Measurements from ENCODE around the gene STAT4. TPM values are rescaled to one million over a fixed set of nuclear protein-coding genes. Genes with fewer than 3 reads are reported as not detected.

The STAT4 gene
- total RNA-seq, 1 donor from 2014 or later, result 1.0 TPM

DNA sequence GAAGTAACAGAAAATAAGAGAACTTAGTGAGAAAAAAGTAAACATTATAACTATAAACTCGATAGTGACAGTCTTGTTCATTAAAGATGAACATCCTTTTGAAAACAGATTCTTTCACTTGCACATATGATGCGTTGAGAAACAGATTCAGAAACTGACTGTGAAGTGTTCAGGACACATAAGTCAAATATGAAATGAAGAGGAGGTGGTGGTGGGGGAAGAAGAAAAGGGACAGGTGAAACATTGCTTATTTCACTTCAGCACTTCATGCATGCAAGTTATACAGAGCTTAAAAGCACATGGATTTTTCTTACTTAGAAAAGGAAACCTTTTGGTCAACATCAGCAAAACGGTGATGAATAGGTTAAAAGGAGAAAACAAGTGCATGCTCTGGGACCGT is 42.5 kb downstream of the STAT4 start:
- DNase-seq (ENCODE audit: low read depth, low spot score), result no peak
- Mint-ChIP-seq H3K36me3 (ENCODE audit: low read depth) (no peaks in the 10 kb centered on the region), H3K9me3 (no peaks in the 10 kb centered on the region), H3K4me1 (no peaks in the 10 kb centered on the region), H3K4me3 (no peak overlapping the region), H3K27me3 (ENCODE audit: low read depth) (no peaks in the 10 kb centered on the region), H3K27ac (ENCODE audit: unreplicated experiment) (no peak overlapping the region)
- no peak for TF ChIP-seq CTCF (conservative IDR thresholded peaks at IDR 0.05)

DNA sequence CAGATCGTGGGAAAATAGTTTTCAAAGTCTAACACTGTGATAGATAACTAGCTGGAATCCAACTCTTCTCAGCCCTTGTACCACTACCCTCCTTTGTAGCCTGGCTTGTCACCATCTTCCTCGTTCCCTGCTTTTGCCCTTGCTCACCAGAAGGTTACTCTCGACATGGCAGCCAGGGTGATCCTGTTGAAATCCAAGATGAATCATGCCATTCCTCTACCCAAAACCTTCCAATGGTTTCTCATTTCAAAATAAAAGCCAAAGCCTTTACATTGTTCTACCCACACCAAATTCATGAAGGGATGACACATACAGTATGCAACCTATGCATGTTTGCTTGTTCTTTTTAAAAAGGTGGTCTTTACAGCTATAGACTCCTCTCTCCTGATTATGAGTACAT is 45.7 kb downstream of the STAT4 start:
- DNase-seq (ENCODE audit: low read depth, low spot score), result no peak
- no peaks in the 10 kb centered on the region for H3K4me1 Mint-ChIP-seq
- no peaks in the 10 kb centered on the region for H3K9me3 Mint-ChIP-seq
- TF ChIP-seq CTCF (conservative IDR thresholded peaks at IDR 0.05), result no peak
- no peak overlapping the region for H3K4me3 Mint-ChIP-seq
- H3K36me3 Mint-ChIP-seq (ENCODE audit: low read depth), result no peaks in the 10 kb centered on the region
- no peaks in the 10 kb centered on the region for H3K27me3 Mint-ChIP-seq (ENCODE audit: low read depth)
- no peak overlapping the region for H3K27ac Mint-ChIP-seq (ENCODE audit: unreplicated experiment)

GRCh38 chr2:191103774-191104173 is 47.0 kb downstream of the STAT4 start:
- DNase-seq (ENCODE audit: low read depth, low spot score), result no peak
- Mint-ChIP-seq H3K4me1 (no peaks in the 10 kb centered on the region), H3K36me3 (ENCODE audit: low read depth) (no peaks in the 10 kb centered on the region), H3K4me3 (no peak overlapping the region), H3K9me3 (no peaks in the 10 kb centered on the region), H3K27ac (ENCODE audit: unreplicated experiment) (no peak overlapping the region), H3K27me3 (ENCODE audit: low read depth) (no peaks in the 10 kb centered on the region)
- no peak for TF ChIP-seq CTCF (conservative IDR thresholded peaks at IDR 0.05)

DNA sequence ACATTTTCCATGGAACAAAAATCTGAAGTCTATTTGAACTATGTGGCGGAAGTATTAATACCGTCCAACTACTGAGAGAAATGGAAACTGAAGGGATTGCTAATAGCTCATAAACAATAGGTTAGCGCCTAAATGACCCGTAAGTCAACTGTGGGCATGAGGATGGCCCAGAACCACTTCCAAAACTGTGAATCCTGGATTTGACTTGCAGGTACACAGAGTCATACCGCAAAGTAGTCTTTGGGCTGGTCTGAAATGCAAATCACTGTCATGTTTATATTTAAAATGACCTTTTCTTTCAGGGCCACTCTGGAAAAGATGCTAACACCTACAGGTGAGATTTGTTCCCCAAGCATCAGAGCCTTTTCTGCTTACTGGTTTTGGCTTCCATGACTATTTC is 50.6 kb downstream of the STAT4 start:
- Mint-ChIP-seq H3K36me3 (ENCODE audit: low read depth) (peaks cover 13% of the 10 kb centered on the region), H3K4me3 (no peak overlapping the region), H3K9me3 (peaks cover 2% of the 10 kb centered on the region), H3K27ac (ENCODE audit: unreplicated experiment) (no peak overlapping the region), H3K27me3 (ENCODE audit: low read depth) (peaks cover 1% of the 10 kb centered on the region), H3K4me1 (no peaks in the 10 kb centered on the region)
- no peak for TF ChIP-seq CTCF (conservative IDR thresholded peaks at IDR 0.05)
- no peak for DNase-seq (ENCODE audit: low read depth, low spot score)

DNA sequence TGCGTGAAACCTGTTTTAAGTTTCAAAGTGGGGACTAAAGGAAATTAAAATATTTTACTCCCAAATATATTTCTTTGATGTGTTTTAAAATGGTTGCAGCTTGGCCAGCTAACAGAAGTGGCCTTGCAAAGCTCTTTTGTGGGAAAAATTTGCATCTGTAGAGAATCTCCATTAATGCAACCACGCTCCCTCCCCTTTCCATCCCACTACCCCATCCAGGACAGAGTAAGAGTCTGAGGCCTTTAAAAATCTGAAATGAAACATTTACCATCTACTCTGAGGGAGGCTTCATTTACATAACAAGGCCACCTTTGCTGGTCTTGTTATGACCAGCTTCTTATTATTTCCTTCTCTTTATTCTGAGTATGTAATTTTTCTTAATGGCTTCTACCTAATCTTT is 63.5 kb downstream of the STAT4 start:
- DNase-seq (ENCODE audit: low read depth, low spot score), result no peak
- no peaks in the 10 kb centered on the region for H3K36me3 Mint-ChIP-seq (ENCODE audit: low read depth)
- no peaks in the 10 kb centered on the region for H3K27me3 Mint-ChIP-seq (ENCODE audit: low read depth)
- H3K4me1 Mint-ChIP-seq, result peaks cover 5% of the 10 kb centered on the region
- H3K9me3 Mint-ChIP-seq, result peaks cover 6% of the 10 kb centered on the region
- no peak overlapping the region for H3K27ac Mint-ChIP-seq (ENCODE audit: unreplicated experiment)
- no peak overlapping the region for H3K4me3 Mint-ChIP-seq
- no peak for TF ChIP-seq CTCF (conservative IDR thresholded peaks at IDR 0.05)

DNA sequence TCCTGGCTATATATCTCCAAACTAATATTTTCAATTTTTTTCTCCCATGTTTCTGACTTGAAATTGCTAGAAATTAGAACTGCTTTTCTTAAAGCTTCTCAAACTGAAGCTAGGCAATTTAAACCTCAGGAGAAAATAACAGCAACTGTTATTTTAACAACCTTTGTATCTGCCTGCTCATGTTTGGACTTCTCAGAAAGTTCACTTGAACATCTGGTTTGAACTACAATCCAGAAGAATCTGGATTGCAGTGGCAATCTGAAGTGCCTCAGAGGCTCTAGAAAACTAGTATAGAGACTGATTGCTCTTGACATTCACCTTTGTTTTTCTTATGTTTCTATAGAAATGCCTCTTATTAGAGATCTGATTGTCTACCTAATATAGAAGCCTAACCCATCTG is 64.1 kb downstream of the STAT4 start:
- Mint-ChIP-seq H3K27ac (ENCODE audit: unreplicated experiment) (no peak overlapping the region), H3K36me3 (ENCODE audit: low read depth) (no peaks in the 10 kb centered on the region)
- DNase-seq (ENCODE audit: low read depth, low spot score), result no peak

More for the DNA sequence above, 64.1 kb downstream of the STAT4 start:
- H3K9me3 Mint-ChIP-seq, result peaks cover 6% of the 10 kb centered on the region
- no peak overlapping the region for H3K4me3 Mint-ChIP-seq
- no peak for TF ChIP-seq CTCF (conservative IDR thresholded peaks at IDR 0.05)
- peaks cover 5% of the 10 kb centered on the region for H3K4me1 Mint-ChIP-seq
- no peaks in the 10 kb centered on the region for H3K27me3 Mint-ChIP-seq (ENCODE audit: low read depth)

All from neural crest cell (in vitro differentiated cells).